GM18526 (cell line): ENCODE measurements around the gene CDC42BPA.

Source experiments
- POLR2A ChIP-seq: IDR thresholded peaks from 3 replicates; pipeline ENCODE4 v1.6.1; 2011; ENCODE audit not compliant: insufficient read length; ENCODE audit errors: extremely low read depth

CDC42BPA gene

GRCh38 chr1:226948480-226948879 lies 369.8 kb downstream of the CDC42BPA start:
- TF ChIP-seq POLR2A = no peak

GRCh38 chr1:226948051-226948450 lies 370.2 kb downstream of the CDC42BPA start:
- no peak for TF ChIP-seq POLR2A

GRCh38 chr1:226946841-226947240 lies 371.5 kb downstream of the CDC42BPA start:
- TF ChIP-seq POLR2A = no peak

- no peak for TF ChIP-seq POLR2A
These were observed 372.0 kb downstream of the CDC42BPA start for GRCh38 chr1:226946285-226946684.

GRCh38 chr1:226945858-226946245 lies 372.4 kb downstream of the CDC42BPA start:
- TF ChIP-seq POLR2A = no peak

- no peak for TF ChIP-seq POLR2A
These were observed 373.0 kb downstream of the CDC42BPA start for GRCh38 chr1:226945106-226945857.

- TF ChIP-seq POLR2A = no peak
These were observed 374.4 kb downstream of the CDC42BPA start for GRCh38 chr1:226943927-226944326.

- TF ChIP-seq POLR2A = no peak
These were observed 375.1 kb downstream of the CDC42BPA start for GRCh38 chr1:226943156-226943555.

- TF ChIP-seq POLR2A = no peak
These were observed 375.9 kb downstream of the CDC42BPA start for GRCh38 chr1:226942392-226942791.

GRCh38 chr1:226940806-226941067 lies 377.6 kb downstream of the CDC42BPA start:
- TF ChIP-seq POLR2A = no peak

GRCh38 chr1:226940029-226940805 lies 378.1 kb downstream of the CDC42BPA start, which contains the start of gene COQ8A:
COQ8A (plus strand) TSS chr1:226940294; CDS start chr1:226961386, 21,092 bp downstream.
- no peak for TF ChIP-seq POLR2A
